Measurements from ENCODE around the gene SORCS2.

The SORCS2 gene

GRCh38 chr4:7326306-7326692, 134.0 kb downstream of the SORCS2 start:
- no peak for DNase-seq (ENCODE audit: low spot score)

GRCh38 chr4:7326693-7327340, 134.5 kb downstream of the SORCS2 start:
- DNase-seq (ENCODE audit: low spot score): no peak

- no peak for DNase-seq (ENCODE audit: low spot score)
These were observed 135.1 kb downstream of the SORCS2 start for GRCh38 chr4:7327341-7327885.

GRCh38 chr4:7328162-7328912, 136.0 kb downstream of the SORCS2 start:
- DNase-seq (ENCODE audit: low spot score): no peak

- DNase-seq (ENCODE audit: low spot score): no peak
These were observed 136.7 kb downstream of the SORCS2 start for GRCh38 chr4:7328913-7329638.

GRCh38 chr4:7330031-7330596, 137.8 kb downstream of the SORCS2 start:
- no peak for DNase-seq (ENCODE audit: low spot score)

- no peak for DNase-seq (ENCODE audit: low spot score)
These were observed 138.7 kb downstream of the SORCS2 start for GRCh38 chr4:7330811-7331681.

GRCh38 chr4:7331682-7332000, 139.3 kb downstream of the SORCS2 start:
- DNase-seq (ENCODE audit: low spot score): no peak

- DNase-seq (ENCODE audit: low spot score): no peak
These were observed 140.1 kb downstream of the SORCS2 start for GRCh38 chr4:7332216-7333023.

GRCh38 chr4:7333024-7333780, 140.9 kb downstream of the SORCS2 start:
- no peak for DNase-seq (ENCODE audit: low spot score)

- no peak for DNase-seq (ENCODE audit: low spot score)
These were observed 141.6 kb downstream of the SORCS2 start for GRCh38 chr4:7333801-7334421.

GRCh38 chr4:7334521-7335275, 142.4 kb downstream of the SORCS2 start:
- no peak for DNase-seq (ENCODE audit: low spot score)

- peak; percentile 37 for DNase-seq (ENCODE audit: low spot score)
These were observed 143.2 kb downstream of the SORCS2 start for GRCh38 chr4:7335344-7336066.

- DNase-seq (ENCODE audit: low spot score): no peak
These were observed 143.8 kb downstream of the SORCS2 start for GRCh38 chr4:7336067-7336569.

GRCh38 chr4:7336732-7337131, 144.4 kb downstream of the SORCS2 start:
- no peak for DNase-seq (ENCODE audit: low spot score)

GRCh38 chr4:7337196-7338058, 145.1 kb downstream of the SORCS2 start:
- DNase-seq (ENCODE audit: low spot score): no peak

GRCh38 chr4:7338059-7338452, 145.7 kb downstream of the SORCS2 start:
- no peak for DNase-seq (ENCODE audit: low spot score)

Measured in COLO829 (cell line).